Large intestine (tissue), 3 donors: ENCODE results near the gene ROCK2. TPM values are rescaled to one million over a fixed set of nuclear protein-coding genes. Genes with fewer than 3 reads are reported as not detected.

Experiments
- DNase-seq, 2 donors: peaks; one replicate each; pipeline versions ENCODE4 v3.0.0 to v3.0.0-alpha.2; 2013
- H3K27ac ChIP-seq: one replicate; pipeline ENCODE4 v1.5.1; 2013; ENCODE audit warnings: low read length
- H3K27me3 ChIP-seq: 2 replicates; pipeline ENCODE4 v1.6.1; 2013; ENCODE audit warnings: low read length; ENCODE audit not compliant: control insufficient read depth, insufficient read depth
- H3K36me3 ChIP-seq: 2 replicates; pipeline ENCODE4 v1.6.1; 2013; ENCODE audit warnings: low read length; ENCODE audit not compliant: control insufficient read depth, insufficient read depth
- H3K4me1 ChIP-seq: one replicate; pipeline ENCODE4 v1.6.1; 2013; ENCODE audit warnings: low read length; ENCODE audit not compliant: control insufficient read depth, insufficient read depth
- H3K4me3 ChIP-seq: one replicate; pipeline ENCODE4 v1.5.1; 2013; ENCODE audit warnings: low read length
- H3K9me3 ChIP-seq: one replicate; pipeline ENCODE4 v1.6.1; 2013; ENCODE audit warnings: mild to moderate bottlenecking, low read depth, low read length, moderate library complexity; ENCODE audit not compliant: control insufficient read depth
- WGBS: methylation state at CpG from one replicate; pipeline ENCODE4 v1.1.5; 2013; ENCODE audit warnings: low lambda C conversion rate; ENCODE audit not compliant: insufficient coverage; 5-methylcytosine and 5-hydroxymethylcytosine counted together
- polyA plus RNA-seq: library from polyadenylated mRNA; unstranded; fragments of 120-200 nt; gene quantifications from one replicate; pipeline ENCODE4 v1.2.1, GENCODE V29; 2013

ROCK2 gene
- polyA plus RNA-seq, 1 donor = 42.5 TPM

DNA sequence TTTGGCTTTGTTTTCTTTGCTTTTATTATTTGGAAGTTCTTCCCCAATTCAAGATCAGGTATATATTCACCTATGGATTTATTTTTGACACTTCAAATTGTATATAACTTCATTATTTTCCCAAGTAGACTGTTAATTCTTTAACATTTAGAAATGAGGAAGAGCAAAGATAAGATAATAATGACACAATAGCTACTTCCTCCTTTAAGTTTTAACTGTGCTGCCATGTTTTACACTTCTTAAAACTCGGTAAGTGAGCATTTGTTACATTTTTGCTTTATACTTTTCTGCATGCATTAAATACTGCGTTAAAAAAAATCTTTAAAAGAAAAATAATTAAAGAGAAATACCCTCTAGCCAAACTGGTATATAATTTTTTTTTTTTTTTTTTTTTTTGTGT, 156.7 kb downstream of the ROCK2 start:
- Histone ChIP-seq H3K4me3 (no peak overlapping the region), H3K27me3 (no peaks in the 10 kb centered on the region), H3K36me3 (peaks cover 45% of the 10 kb centered on the region), H3K27ac (no peak overlapping the region), H3K4me1 (no peaks in the 10 kb centered on the region), H3K9me3 (no peaks in the 10 kb centered on the region)
- WGBS = 100% methylated on average over 1 of the region's 2 CpGs
- no peak for DNase-seq

GRCh38 chr2:11187083-11187619, 157.3 kb downstream of the ROCK2 start:
- WGBS = 100% methylated on average over 5 of the region's 7 CpGs
- H3K27ac ChIP-seq = no peak overlapping the region

DNA sequence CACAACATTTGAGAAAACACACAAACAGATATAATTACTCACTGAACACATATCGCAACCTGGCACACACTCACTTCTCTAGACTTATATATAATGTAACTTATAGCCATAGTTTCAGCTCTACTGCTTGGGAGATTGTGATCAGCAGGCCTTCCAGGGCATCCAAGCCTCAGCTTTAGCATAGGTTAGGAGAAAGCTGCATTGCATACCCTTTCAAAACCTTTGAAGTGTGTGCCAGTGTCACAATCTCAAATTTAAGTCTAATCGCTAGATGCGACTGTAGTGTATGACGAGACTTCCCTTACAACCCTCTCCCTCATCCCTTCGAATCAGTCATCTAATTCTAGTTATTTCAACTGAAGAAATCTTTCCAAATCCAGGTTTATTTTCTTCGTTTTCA, 158.3 kb downstream of the ROCK2 start:
- DNase-seq = no peak
- peaks cover 43% of the 10 kb centered on the region for H3K36me3 ChIP-seq

More at GRCh38 chr2:11187083-11187619, 157.3 kb downstream of the ROCK2 start:
- Histone ChIP-seq H3K4me3 (no peak overlapping the region), H3K27me3 (no peaks in the 10 kb centered on the region), H3K36me3 (peaks cover 39% of the 10 kb centered on the region), H3K9me3 (no peaks in the 10 kb centered on the region), H3K4me1 (no peaks in the 10 kb centered on the region)
- DNase-seq = no peak

DNA sequence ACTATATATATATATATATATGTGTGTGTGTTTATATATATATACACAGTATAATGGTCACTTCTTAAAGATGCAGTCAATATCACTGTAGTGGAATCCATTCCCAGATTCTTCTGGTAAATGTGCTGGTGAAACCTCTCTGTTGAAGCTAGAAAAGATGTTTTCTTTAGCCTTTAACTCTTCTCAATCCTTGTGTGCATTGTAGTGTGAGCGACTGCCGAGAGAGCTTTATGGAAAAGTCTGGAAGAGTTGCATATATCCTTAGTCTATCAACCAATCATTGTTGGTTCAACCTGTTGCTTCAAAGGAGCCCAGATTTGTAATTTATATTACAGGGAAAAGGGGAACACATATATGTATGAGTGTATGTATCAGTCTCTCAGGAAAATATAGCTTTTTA, 161.5 kb downstream of the ROCK2 start:
- no peaks in the 10 kb centered on the region for H3K9me3 ChIP-seq
- H3K27me3 ChIP-seq = no peaks in the 10 kb centered on the region
- no peak for DNase-seq
- H3K27ac ChIP-seq = no peak overlapping the region
- H3K4me3 ChIP-seq = no peak overlapping the region
- no peaks in the 10 kb centered on the region for H3K4me1 ChIP-seq
- whole genome bisulfite sequencing = no CpG with 5 or more reads among the region's 2 CpGs
- peaks cover 44% of the 10 kb centered on the region for H3K36me3 ChIP-seq

More for the DNA sequence above, 158.3 kb downstream of the ROCK2 start:
- WGBS = 100% methylated on average over 3 of the region's 6 CpGs
- Histone ChIP-seq H3K4me3 (no peak overlapping the region), H3K27me3 (no peaks in the 10 kb centered on the region), H3K27ac (no peak overlapping the region), H3K4me1 (no peaks in the 10 kb centered on the region), H3K9me3 (no peaks in the 10 kb centered on the region)

DNA sequence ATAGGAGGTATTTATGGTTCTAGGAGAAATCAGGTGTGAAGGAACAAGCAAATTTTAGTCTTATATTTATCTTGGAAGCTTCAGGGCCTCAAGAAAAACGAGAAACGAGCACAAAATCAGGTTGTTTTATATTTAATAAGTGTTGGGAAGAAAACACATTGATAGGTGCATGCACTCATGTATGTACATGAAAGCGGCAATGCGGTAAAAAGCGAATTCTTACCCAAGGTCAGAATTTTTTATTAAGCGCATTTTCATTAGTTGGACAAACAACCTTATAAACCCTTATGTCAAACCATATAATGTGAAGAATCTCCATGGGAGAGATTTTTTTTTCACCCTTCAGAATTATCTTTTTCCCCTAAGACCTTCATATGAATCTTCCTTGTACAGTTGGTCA, 163.8 kb downstream of the ROCK2 start:
- Histone ChIP-seq H3K27ac (no peak overlapping the region), H3K4me3 (no peak overlapping the region), H3K4me1 (no peaks in the 10 kb centered on the region), H3K36me3 (peaks cover 33% of the 10 kb centered on the region), H3K9me3 (no peaks in the 10 kb centered on the region), H3K27me3 (no peaks in the 10 kb centered on the region)
- 0% methylated on average over 1 of the region's 6 CpGs for WGBS
- no peak for DNase-seq

GRCh38 chr2:11179899-11180298, 164.5 kb downstream of the ROCK2 start:
- no peak overlapping the region for H3K4me3 ChIP-seq
- 92% methylated on average over 2 of the region's 4 CpGs for WGBS

DNA sequence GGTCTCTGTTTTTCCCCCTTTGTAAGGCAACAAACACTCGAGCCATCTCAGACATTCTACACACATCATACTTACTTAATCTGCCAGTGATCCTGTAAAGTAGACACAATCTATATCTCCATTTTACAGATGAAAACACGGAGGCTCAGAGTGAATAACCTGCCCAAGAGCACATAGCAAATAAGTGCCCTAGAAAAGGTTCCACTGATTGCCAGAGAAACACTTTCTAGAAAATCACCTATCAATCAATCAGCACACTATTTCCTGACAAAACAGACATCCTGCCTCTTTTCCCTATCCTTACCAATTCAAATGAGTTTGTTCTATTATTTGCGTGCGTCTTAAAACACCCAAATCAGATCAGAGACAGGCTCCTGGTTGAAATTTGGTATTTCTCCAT, 165.2 kb downstream of the ROCK2 start:
- no peak for DNase-seq
- H3K4me1 ChIP-seq = no peaks in the 10 kb centered on the region
- no CpG with 5 or more reads among the region's 4 CpGs for WGBS

More at GRCh38 chr2:11179899-11180298, 164.5 kb downstream of the ROCK2 start:
- Histone ChIP-seq H3K36me3 (peaks cover 28% of the 10 kb centered on the region), H3K4me1 (no peaks in the 10 kb centered on the region), H3K27me3 (no peaks in the 10 kb centered on the region), H3K9me3 (no peaks in the 10 kb centered on the region), H3K27ac (no peak overlapping the region)
- no peak for DNase-seq

DNA sequence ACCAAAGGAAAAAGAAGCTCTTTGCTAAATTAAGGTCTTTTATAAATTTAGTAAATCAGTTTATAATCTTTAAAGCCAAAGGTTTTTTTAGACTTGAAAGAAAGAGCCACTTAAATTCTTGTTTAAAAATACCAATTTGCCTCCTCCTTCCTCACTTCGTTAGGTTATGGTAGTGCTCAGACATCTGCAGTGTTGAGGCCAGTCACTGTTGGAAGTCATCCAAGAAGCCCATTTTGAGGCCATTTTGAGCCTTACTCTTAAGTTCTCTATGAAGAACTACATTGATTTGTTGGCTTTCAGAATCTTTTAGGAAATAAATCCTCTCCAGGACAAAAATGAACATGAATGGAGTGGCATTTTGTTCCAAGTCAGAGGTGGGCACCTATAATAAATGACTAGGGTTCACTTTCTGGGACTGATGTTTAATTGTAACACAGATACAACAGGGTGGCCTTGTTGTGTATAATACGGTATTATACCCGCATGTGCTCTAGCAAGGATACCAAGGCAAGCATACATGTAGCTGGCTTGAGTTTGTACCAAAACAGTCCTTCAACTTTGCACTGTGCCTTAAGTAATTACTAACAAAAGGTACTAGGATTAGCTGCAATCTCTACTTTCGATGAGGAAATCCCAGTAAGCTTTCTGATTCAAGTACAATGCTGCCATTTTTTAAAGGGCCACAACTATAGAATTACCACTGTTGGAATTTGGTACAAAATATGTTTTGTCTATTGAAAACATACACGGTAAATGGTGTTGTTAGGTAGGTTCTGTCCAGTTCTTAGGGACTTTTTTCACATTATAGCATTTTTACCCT, 166.4 kb downstream of the ROCK2 start:
- H3K27ac ChIP-seq = no peak overlapping the region
- WGBS = 100% methylated on average over 1 of the region's 5 CpGs
- no peak for DNase-seq

More for the DNA sequence above, 165.2 kb downstream of the ROCK2 start:
- H3K27me3 ChIP-seq = no peaks in the 10 kb centered on the region
- no peaks in the 10 kb centered on the region for H3K9me3 ChIP-seq
- no peak overlapping the region for H3K27ac ChIP-seq
- H3K4me3 ChIP-seq = no peak overlapping the region
- H3K36me3 ChIP-seq = peaks cover 24% of the 10 kb centered on the region

GRCh38 chr2:11175293-11175795, 169.1 kb downstream of the ROCK2 start:
- Histone ChIP-seq H3K36me3 (peaks cover 9% of the 10 kb centered on the region), H3K4me1 (no peaks in the 10 kb centered on the region), H3K27me3 (no peaks in the 10 kb centered on the region), H3K27ac (no peak overlapping the region), H3K9me3 (no peaks in the 10 kb centered on the region), H3K4me3 (no peak overlapping the region)
- 93% methylated on average over 3 of the region's 6 CpGs for WGBS
- DNase-seq = no peak

More for the DNA sequence above, 166.4 kb downstream of the ROCK2 start:
- Histone ChIP-seq H3K4me1 (no peaks in the 10 kb centered on the region), H3K27me3 (no peaks in the 10 kb centered on the region), H3K9me3 (no peaks in the 10 kb centered on the region), H3K4me3 (no peak overlapping the region), H3K36me3 (peaks cover 23% of the 10 kb centered on the region)

DNA sequence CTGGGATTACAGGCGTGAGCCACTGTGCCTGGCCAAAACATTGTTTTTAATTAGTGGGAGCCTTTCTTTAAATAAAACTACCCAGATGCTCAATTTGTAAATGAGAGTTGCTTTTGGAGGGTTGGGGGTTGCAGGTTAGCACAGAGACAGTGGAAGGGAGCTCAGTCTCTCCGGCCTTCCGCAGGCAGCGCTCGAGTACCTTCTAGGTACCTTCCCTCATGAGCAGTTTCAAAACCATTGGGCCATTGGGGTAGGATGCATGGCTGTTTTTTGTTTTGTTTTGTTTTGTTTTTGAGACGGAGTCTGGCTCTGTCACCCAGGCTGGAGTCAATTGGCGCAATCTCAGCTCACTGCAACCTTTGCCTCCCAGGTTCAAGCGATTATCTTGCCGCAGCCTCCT, 170.2 kb downstream of the ROCK2 start:
- H3K27ac ChIP-seq = no peak overlapping the region
- no CpG with 5 or more reads among the region's 9 CpGs for WGBS
- H3K36me3 ChIP-seq = peaks cover 3% of the 10 kb centered on the region
- no peaks in the 10 kb centered on the region for H3K9me3 ChIP-seq
- DNase-seq = no peak
- no peaks in the 10 kb centered on the region for H3K4me1 ChIP-seq
- no peak overlapping the region for H3K4me3 ChIP-seq
- H3K27me3 ChIP-seq = no peaks in the 10 kb centered on the region
